ENCODE data around the gene LYPLAL1. TPM values are rescaled to one million over a fixed set of nuclear protein-coding genes. Genes with fewer than 3 reads are reported as not detected.

Gene LYPLAL1
- total and polyA plus RNA-seq, 2 of the 13 experiments (the other 11 are each of a cell fraction or from before 2014, with no cell fraction given) = 17.0 to 31.6 TPM

DNA sequence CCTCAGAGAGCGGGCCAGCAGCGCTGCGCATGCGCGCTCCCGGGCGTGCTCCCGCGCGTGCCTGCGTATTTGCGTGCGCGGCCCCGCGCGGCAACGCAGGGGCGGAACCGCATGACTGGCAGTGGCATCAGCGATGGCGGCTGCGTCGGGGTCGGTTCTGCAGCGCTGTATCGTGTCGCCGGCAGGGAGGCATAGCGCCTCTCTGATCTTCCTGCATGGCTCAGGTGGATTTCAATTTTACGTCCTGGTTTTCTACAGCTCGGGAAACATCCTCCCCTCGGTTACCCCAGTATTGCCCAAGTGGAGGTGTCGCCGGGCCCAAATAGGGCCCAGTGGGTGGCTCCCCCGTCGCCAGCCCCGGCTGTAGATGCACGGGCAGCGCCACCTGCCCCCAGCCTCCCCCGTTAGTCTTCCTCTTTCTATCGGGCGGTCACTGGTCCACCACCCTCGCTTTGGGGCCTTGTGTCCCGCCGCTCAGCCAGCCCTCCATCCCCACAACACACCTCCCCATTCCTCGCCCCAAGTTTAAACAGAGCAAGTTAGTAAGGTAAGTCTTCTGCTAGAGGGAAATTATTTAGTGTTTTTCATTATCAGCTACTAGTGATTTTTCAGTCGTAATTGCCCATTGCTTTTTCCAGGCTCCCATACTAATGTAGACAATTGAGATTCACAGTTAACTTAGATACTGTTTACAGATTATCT lies at the start of gene LYPLAL1 (continued):
- TF ChIP-seq DRAP1 (CRISPR knock-in tag; IDR thresholded peaks at IDR 0.05) (peak; percentile 77), HES4 (CRISPR knock-in tag; IDR thresholded peaks at IDR 0.05; ENCODE audit: borderline replicate concordance) (peak; percentile 93), ZNF567 (CRISPR knock-in tag; IDR thresholded peaks at IDR 0.05; ENCODE audit: borderline replicate concordance) (no peak), ZBTB7A (CRISPR knock-in tag; IDR thresholded peaks at IDR 0.05) (no peak), ZZZ3 (CRISPR knock-in tag; IDR thresholded peaks at IDR 0.05; ENCODE audit: borderline replicate concordance) (peak; percentile 88; the same call in 1 of the 2 replicates), RAD51 (IDR thresholded peaks at IDR 0.05; ENCODE audit: borderline replicate concordance) (no peak), KLF16 (CRISPR knock-in tag; IDR thresholded peaks at IDR 0.05) (peak in 1 of 2 experiments; percentile 86; a peak in 2 of 4 replicates), IRX3 (CRISPR knock-in tag; IDR thresholded peaks at IDR 0.05; ENCODE audit: borderline replicate concordance, low read depth) (no peak), ZSCAN29 (CRISPR knock-in tag; conservative IDR thresholded peaks at IDR 0.05) (no peak), TBX3 (IDR thresholded peaks at IDR 0.05; ENCODE audit: borderline replicate concordance) (no peak), HOXD1 (CRISPR knock-in tag; IDR thresholded peaks at IDR 0.05) (0 out of 2 replicates have a peak, but pooled peaks have one; percentile 32), NR2F2 (IDR thresholded peaks at IDR 0.05; ENCODE audit: borderline replicate concordance, low read depth) (no peak), ATF2 (CRISPR knock-in tag; IDR thresholded peaks at IDR 0.05) (peak; percentile 33; the same call in 1 of the 2 replicates), CENPX (CRISPR knock-in tag; IDR thresholded peaks at IDR 0.05) (no peak), KLF11 (CRISPR knock-in tag; IDR thresholded peaks at IDR 0.05) (peak; percentile 15; the same call in 1 of the 2 replicates), ZNF512 (CRISPR knock-in tag; IDR thresholded peaks at IDR 0.05) (no peak), ZNF878 (CRISPR knock-in tag; IDR thresholded peaks at IDR 0.05) (no peak), ZBTB1 (CRISPR knock-in tag; IDR thresholded peaks at IDR 0.05; ENCODE audit: borderline replicate concordance) (no peak), ZNF766 (CRISPR knock-in tag; IDR thresholded peaks at IDR 0.05; ENCODE audit: borderline replicate concordance) (no peak), HNRNPH1 (optimal IDR thresholded peaks at IDR 0.05; ENCODE audit: low read depth, low read length) (no peak), RFXAP (CRISPR knock-in tag; IDR thresholded peaks at IDR 0.05; ENCODE audit: borderline replicate concordance) (no peak), KAT8 (CRISPR knock-in tag; IDR thresholded peaks at IDR 0.05) (peak; percentile 80), RXRB (CRISPR knock-in tag; IDR thresholded peaks at IDR 0.05; ENCODE audit: borderline replicate concordance) (peak; percentile 38), ZNF33A (CRISPR knock-in tag; IDR thresholded peaks at IDR 0.05; ENCODE audit: borderline replicate concordance) (no peak)
- TF ChIP-seq, protein P1, sequence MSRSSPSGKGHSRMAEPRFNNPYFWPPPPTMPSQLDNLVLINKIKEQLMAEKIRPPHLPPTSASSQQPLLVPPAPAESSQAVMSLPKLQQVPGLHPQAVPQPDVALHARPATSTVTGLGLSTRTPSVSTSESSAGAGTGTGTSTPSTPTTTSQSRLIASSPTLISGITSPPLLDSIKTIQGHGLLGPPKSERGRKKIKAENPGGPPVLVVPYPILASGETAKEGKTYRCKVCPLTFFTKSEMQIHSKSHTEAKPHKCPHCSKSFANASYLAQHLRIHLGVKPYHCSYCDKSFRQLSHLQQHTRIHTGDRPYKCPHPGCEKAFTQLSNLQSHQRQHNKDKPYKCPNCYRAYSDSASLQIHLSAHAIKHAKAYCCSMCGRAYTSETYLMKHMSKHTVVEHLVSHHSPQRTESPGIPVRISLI (CRISPR knock-in tag; IDR thresholded peaks at IDR 0.05; ENCODE audit: borderline replicate concordance) = no peak; the same call in 1 of the 2 replicates
